DMS 273 (cell line): ENCODE data around the gene SSNA1.
A peak's percentile ranks its signal among the peaks of the same experiment; 100 is the strongest.

Experiments
- DNase-seq: peaks from one replicate; lab custom pipeline; 2025; ENCODE audit not compliant: unreplicated experiment; lab: John Stamatoyannopoulos, UW

SSNA1 gene

DNA sequence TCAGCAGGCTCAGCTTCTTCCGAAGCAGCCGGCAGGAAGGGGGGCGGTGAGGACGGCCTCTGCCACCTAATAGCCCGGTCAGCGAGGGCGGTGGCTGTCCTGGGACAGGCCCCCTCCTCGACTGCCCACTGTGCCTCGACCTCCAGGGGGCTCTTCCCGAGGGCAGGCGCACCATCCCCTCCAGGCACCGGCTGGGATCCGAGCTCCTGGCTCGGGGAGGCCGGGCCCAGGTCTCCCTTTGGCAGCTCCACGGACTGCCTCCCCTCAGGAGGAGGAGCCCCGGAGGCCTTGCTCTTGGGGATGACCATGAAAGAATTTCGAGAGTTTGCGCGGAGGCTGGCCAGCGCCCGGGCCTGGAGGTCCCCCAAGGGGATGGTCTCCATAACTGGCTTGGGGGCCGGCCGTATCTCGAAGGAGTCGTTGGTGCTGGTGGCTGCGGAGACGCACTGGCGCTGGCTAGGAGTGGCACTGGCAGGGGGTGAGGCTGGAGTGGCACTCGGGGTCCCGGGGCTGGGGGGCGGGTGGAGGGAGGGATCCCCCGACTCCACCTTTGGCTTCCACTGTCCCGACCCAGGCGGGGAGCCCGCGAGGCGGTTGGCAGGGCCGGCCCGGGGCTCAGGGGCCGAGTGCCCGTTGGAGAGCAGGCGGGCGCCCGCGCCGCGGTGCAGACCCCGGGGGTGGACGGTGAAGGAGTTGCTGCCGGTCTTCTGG lies 11.1 kb downstream of the SSNA1 start:
- DNase-seq: no peak

DNA sequence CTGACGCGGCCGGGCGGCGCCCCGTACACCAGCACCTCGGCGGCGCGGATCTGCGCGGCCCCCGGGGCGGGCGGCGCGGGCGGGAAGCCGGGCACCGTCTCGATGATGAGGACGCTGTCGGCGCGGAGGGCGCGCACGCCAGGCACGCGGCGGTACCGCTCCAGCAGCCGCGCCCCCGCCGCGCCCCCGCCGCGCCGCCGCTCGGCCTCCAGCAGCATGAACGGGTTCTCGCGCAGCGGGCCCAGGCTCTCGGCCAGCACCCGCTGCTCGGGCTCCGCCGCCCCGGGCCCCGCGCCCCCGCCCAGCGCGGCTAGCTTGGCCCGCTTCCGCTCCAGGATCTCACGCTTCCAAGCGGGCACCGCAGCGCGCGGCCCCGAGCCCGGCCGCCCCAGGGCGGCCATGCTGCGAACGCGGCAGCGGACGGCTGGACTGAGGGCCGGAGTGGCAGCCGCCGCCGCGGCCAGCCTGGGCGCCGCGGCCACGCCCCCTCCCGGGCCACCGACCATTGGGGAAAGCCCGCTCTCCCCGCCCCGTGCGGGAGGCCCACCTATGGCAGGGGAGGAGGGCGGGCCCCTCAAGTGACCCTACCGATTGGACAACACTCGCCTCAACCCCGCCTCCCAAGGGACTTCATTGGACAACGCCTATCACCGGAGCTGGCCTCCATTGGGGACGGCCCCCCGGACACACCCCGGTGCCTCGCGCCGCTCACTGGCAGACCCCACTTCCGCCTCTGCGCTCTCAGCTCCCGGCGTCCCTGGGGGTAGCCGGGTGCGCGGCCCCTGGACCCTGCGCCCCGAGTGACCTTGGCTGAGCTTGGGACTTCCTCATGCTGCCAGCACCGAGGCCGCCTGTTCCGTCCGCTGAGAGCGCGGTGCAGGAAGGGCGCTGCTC lies 12.1 kb downstream of the SSNA1 start, which contains the start of gene TPRN:
Gene TPRN (minus strand): TSS at position 431 of the 894 bp plus-strand sequence. CDS start 30 bp downstream, at position 401.
- peak; percentile 99 for DNase-seq

DNA sequence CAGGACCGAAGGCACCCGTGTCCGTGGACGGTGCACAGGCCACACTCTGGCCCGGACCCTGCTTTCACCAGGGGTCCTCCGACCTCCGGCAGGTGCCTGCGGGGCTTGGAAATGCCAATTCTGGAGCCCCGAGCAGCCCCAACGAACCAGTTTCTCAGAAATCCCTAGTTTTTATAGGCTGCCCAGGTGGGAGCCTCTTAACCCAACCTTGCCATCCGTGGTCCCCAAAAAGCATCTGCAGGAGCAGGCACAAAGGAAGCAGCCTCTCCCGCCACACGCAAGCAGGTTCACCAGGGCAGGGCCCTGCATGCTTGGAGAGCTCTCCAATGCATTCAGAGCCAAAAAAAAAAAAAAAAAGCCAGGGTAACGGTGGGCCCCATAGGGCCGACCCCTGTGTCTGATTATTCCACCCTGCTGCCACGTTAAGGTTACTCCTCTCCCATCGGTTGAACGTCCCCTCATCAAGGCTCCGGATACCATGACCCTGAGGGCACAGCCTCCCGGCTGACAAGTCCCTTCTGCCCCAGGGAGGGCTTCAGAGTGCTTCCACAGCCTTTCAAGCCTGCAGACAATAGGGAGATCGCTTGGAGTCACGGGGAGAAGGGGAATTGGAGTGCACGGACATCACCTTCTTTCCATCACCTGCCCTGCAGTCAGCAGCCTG lies 12.9 kb downstream of the SSNA1 start:
- no peak for DNase-seq

DNA sequence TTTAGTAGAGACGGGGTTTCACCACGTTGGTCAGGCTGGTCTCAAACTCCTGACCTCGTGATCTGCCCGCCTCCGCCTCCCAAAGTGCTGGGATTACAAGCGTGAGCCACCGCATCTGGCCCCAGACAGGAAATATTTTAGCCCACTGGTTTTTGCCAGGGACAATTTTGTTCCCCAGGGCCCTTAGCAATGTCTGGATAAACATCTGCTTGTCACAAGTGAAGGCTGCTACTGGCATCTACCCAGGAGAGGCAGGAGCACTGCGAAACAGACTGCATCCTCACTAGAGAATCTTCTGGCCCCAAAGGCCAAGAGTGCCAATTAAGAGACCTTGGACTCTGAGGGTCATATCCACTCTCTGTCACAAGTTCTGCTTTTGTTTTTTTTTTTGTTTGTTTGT lies 14.5 kb downstream of the SSNA1 start:
- no peak for DNase-seq

DNA sequence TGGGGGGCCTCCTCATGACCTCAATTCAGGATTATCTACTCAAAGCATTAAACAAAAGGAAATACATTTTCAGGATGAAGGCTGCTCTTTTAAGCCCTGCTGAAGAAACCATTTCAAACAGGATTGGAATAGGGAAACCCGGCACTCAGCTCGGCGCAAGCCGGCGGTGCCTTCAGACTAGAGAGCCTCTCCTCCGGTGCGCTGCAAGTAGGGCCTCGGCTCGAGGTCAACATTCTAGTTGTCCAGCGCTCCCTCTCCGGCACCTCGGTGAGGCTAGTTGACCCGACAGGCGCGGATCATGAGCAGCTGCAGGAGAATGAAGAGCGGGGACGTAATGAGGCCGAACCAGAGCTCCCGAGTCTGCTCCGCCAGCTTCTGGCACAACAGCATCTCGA lies 16.3 kb downstream of the SSNA1 start:
- no peak for DNase-seq

DNA sequence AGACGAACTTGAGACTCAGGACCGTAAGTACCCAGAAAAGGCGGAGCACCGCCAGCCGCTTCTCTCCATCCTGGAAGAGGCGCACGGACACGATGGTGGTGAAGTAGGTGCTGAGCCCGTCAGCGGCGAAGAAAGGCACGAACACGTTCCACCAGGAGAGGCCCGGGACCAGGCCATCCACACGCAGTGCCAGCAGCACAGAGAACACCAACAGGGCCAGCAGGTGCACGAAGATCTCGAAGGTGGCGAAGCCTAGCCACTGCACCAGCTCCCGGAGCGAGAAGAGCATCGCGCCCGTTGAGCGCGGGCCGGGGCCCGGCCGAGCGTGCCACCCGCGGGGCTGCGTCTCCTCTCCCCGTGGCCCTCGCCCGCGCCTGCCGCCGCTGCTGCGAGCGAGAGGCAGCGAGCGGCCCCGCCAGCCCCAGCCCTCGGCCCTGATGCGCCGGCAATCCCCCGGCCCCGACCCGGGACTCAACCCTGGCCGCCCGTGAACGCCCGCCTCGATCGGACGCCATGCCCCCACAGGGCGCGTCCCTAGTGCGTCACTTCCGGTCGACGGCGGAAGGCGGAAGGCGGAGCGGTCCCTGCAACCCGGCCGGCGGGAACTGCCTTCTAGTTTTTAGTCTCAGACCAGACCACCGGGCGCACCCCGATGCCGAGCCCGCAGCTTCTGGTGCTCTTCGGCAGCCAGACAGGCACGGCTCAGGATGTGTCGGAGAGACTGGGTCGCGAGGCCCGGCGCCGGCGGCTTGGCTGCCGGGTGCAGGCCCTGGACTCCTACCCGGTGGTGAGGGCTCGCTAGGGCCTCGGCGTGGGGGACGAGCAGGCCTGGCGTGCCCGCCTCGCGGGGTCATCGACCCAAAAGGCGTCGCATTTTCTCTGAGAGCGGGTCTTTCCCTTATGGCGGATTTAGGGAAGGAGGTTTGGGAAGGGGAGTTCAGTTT lies 16.9 kb downstream of the SSNA1 start, which contains the start of the genes NDOR1 and TMEM203:
Gene NDOR1 (plus strand): TSS at position 575 of the 944 bp plus-strand sequence. CDS start 78 bp downstream, at position 653.
Gene TMEM203 (minus strand): TSS at position 523 of the 944 bp plus-strand sequence. CDS start 234 bp downstream, at position 289.
- DNase-seq: peak; percentile 95

DNA sequence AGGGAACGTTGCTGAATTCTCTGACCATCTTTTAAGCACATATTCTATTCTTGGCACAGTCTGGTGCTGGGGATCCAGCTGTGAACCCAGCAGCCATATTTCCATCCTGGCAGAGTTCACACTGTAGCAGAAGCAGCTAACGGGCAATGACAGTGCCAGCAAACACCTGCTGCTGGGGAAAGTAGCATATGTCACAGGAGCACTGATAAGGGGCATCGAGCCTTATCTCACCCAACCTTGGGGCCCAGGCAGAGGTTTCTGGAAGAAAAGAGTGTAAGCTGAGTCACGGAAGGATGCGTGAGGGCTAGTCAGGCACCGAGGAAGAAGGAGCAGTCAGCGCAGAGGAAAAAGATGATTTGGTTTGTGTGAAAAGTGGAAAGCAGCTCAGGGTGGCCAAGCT lies 18.1 kb downstream of the SSNA1 start:
- no peak for DNase-seq

DNA sequence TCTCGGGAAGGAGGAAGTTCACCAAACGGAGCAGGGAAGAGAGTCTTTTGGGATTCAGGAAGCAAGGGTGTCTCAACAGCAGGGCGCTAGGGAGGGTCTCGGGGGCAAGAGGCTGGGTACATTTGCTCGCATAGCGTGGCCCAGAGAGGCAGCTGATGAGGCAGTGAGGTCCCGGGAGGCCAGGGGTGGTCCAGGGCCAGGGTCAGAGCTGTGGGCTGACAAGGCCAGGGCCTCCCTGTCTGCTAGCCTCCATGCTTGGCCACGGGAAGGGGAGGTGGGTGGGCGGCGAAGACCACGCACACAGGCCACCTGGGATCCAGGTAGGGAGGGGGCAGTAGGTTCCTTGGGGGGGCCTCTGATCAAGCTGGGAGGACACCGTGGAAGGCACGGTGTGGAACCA lies 23.1 kb downstream of the SSNA1 start:
- no peak for DNase-seq

DNA sequence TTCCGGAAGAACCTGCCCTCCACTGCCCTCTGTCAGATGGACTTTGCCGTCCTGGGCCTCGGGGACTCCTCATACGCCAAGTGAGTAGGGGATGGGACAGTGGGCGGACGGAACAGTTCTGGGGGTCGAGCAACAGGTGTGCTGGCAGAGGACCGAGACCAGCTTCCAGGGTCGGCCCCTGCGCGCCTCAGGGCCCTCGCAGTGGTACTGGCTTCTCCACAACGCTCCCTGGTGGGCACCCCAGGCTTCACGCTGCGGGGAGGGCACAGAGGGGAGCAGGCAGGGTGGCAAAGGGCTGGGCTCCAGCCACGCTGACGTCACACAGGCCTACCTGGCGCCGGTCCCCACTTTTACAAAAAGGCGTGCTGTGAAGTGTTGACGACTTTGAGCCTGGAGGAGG lies 24.0 kb downstream of the SSNA1 start:
- peak; percentile 40 for DNase-seq

DNA sequence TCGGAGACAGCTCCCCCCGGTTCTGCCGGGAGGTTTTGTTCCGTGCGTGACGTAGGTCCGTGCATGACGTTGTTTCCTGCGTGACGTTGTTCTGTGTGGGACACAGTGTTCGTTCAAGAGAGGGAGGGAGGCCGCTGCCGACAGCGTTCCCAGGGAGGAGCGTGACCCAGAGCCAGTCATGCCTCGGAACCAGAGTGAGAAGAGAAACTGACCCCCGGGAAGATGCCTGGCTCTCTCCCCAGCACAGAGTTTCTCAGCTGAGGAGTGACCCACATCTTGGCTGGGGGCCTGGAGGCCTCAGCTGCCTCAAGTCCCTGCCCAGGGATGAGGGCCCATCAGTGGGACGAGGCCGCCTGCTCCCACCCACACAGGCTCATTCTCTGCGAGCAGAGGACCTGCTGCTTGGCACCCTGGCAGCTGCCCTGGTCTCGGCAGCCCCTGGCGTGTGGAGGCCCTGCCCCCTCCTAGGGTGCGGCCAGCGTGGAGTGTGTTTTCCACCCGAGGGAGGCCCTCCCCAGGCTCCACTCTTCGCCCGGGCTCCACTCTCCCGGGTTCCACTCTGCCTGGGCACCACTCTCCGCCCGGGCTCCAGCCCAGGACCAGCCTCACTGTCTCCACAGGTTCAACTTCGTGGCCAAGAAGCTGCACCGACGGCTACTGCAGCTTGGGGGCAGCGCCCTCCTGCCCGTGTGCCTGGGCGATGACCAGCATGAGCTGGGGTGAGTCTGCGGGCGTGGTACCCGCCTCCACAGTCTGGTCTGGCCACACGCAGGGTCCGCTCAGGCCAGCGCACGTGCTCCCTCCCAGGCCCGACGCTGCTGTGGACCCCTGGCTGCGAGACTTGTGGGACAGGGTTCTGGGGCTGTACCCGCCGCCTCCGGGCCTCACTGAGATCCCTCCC lies 24.9 kb downstream of the SSNA1 start:
- no peak for DNase-seq

DNA sequence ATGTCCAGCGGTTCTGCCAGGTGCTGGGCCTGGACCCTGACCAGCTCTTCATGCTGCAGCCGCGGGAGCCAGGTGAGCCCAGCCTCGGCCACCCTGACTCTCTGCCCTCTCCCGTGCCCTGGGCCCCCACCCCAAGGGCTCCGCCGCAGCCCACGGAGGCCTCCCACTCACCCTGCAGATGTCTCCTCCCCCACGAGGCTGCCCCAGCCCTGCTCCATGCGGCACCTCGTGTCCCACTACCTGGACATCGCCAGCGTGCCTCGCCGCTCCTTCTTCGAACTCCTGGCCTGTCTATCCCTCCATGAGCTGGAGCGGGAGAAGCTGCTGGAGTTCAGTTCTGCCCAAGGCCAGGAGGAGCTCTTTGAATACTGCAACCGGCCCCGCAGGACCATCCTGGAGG lies 26.1 kb downstream of the SSNA1 start:
- DNase-seq: no peak

DNA sequence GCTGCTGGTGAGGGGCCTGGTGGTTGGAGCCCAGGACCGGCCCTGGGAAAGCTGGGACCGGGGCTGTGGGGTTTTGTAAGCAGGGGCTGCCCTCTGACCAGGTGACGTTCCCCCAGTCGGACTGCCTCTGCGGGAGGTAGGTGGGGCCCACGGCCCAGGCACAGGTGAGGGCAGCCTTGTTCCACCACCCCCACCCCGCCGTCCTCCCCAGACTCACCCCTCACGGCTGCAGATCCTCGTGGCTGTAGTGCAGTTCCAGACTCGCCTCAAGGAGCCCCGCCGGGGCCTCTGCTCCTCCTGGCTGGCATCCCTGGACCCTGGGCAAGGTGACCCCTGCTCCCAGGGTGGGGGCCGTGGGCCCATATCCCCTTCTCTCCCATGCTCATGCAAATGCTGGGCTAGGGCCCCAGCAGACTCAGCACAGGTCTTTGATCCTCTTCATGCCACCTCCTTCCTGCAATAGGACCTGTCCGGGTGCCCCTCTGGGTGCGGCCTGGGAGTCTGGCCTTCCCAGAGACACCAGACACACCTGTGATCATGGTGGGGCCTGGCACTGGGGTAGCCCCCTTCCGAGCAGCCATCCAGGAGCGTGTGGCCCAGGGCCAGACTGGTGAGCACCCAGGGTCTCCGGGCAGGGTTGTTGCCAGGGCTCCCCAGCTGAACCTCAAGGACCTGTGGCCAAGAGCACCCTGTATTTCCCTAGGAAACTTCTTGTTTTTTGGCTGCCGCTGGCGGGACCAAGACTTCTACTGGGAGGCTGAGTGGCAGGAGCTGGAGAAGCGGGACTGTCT lies 26.9 kb downstream of the SSNA1 start:
- no peak for DNase-seq

DNA sequence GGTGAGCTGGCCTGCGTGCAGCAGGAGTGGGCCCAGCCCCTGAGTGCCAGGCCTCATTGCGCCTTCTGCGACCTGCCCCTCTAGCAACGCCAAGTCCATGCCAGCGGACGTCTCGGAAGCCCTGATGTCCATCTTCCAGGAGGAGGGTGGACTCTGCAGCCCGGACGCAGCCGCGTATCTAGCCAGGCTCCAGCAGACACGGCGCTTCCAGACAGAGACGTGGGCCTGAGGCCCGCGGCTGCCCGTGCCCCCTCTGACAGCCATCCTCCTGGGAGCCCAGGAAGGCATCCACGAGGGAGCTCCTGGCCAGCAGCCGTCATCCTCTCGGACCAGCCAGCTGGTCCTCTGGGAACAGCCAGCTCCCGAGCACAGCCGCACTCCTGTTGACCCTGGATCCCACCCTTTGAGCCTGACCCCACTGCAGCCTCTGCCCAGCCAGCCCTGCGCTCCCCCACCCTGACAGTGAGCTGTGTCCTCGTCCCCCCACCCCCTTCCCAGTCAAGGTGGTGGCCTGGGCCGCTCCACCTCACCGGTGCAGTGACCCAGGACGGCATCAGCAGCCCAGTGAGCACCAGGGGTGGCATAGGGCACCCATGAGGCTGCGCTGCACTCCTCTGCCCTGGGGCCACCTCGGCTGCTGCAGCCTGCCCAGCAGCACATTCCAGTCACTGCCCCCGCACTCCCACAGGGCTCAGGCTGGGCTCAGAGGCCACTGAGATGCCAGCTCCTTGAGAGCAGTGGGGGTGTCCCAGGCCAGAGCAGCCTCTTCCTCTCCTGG lies 27.9 kb downstream of the SSNA1 start:
- no peak for DNase-seq

DNA sequence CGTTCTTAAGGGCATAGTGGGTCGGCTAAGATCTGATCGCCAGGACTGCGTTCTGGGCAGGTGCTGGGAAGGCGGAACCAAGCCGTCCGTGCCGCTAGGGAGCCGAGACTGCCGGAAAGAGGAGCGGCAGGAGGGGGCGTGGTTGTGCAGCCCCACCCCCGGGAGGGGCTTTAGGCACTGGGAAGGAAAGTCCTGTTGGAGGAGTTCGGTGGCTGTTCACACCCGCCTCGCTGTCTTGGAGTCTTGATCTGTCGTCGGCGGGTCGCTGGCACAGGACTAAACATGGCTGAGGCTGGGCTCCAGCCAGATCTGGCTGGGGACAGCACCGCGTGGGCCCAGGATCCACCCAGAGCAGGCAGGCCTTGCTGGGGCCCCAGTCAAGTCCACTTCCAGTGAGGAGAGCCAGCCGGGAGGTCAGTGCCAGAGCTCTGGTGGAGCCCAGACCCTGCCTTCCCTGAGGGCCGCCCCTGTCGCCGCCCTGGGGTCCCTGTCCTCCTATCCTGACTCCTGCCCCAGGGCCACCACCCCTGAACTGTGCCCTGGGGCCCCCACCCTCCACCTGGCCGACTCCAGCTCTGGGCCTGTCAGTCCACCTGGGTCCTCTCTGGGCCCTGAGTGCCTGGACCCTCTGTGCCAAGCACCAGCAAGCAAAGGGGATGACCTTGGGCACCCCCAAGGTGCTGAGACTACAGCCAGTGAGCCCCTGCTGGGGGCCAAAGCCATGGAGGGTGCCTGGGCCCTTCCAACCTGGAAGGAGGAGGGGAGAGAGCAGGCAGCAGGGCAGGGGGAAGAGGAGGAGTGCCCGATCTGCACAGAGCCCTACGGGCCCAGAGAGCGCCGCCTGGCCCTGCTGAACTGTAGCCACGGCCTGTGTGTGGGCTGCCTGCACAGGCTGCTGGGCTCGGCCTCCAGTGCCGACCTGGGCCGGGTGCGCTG lies 29.1 kb downstream of the SSNA1 start:
- DNase-seq: peak; percentile 84

DNA sequence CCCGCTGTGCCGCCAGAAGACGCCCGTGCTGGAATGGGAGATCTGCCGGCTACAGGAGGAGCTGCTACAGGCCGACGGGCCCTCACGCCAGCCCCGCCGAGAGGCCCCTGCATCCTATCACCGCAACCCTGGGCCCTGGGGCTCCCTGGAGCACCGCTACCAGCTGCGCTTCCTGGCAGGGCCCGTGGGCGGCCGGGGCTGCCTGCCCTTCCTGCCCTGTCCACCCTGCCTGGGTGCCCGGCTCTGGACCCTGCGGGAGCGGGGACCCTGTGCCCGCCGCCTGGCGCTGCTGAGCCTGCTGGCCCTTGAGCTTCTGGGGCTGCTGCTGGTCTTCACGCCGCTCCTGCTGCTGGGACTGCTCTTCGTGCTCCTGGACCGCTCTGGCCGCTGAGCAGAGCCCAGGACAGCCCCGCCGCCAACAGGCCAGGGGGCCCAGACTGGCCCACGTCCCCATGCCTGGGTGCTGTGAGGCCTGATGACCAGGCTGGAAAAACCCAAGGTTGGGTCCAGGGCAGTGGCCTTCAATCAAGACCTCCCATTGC lies 29.8 kb downstream of the SSNA1 start:
- no peak for DNase-seq

DNA sequence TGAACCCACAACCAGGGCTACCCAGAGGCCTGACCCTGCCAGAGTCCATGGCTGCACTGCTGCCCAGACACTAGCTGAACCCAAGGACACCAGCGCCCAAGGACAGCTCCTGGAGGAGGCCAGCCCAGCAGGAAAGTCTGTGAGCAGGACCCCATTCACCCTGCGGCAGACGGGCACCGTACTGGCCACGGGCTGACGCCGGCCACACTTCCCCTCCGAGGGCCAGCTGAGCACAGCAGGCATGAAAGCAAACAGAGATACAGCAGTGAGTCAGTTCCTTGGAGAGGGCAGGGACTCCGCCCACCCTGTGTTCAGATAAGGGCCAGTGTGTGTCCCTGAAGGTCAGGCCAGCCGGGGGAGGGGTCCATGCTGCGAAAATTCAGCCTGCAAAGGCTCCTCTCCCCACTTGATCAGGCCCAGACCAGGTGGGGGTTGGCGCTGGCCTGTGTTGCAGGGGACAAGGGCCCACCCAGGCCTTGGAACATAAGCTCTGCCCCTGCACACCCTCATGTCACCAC lies 30.3 kb downstream of the SSNA1 start:
- DNase-seq: no peak
